IPS-NIHi7 (cell line): ENCODE data around the gene CALN1.
A peak's percentile ranks its signal among the peaks of the same experiment; 100 is the strongest.
"Not testable (repeated sequence)": the region's sequence is repeated elsewhere in the genome, so short reads cannot be mapped to it uniquely, and the experiment has no call there.

ENCODE experiments used
- DNase-seq: peaks from one replicate; pipeline ENCODE4 v3.0.0; 2012; ENCODE audit warnings: mixed read lengths; ENCODE audit errors: extremely low spot score

The CALN1 gene

GRCh38 chr7:72412121-72412618, at the start of gene CALN1:
Gene CALN1, minus strand, starts transcription at chr7:72412338.
- not testable (repeated sequence) for DNase-seq

- DNase-seq: no peak
These were observed 41.3 kb upstream of the CALN1 start for GRCh38 chr7:72453471-72453870.

GRCh38 chr7:72447465-72448204, 35.5 kb upstream of the CALN1 start:
- DNase-seq: no peak

- no peak for DNase-seq
These were observed 34.7 kb upstream of the CALN1 start for GRCh38 chr7:72446591-72447462.

- no peak for DNase-seq
These were observed 34.0 kb upstream of the CALN1 start for GRCh38 chr7:72446131-72446530.

- no peak for DNase-seq
These were observed 33.4 kb upstream of the CALN1 start for GRCh38 chr7:72445580-72445979.

- no peak for DNase-seq
These were observed 32.9 kb upstream of the CALN1 start for GRCh38 chr7:72445075-72445474.

GRCh38 chr7:72444026-72444776, 32.1 kb upstream of the CALN1 start:
- DNase-seq: no peak

GRCh38 chr7:72441791-72442190, 29.7 kb upstream of the CALN1 start:
- no peak for DNase-seq

- DNase-seq: no peak
These were observed 26.4 kb upstream of the CALN1 start for GRCh38 chr7:72438491-72438890.

GRCh38 chr7:72437610-72438009, 25.5 kb upstream of the CALN1 start:
- DNase-seq: no peak

GRCh38 chr7:72437061-72437585, 25.0 kb upstream of the CALN1 start:
- DNase-seq: no peak

GRCh38 chr7:72435925-72436480, 23.9 kb upstream of the CALN1 start:
- DNase-seq: no peak

- DNase-seq: no peak
These were observed 23.2 kb upstream of the CALN1 start for GRCh38 chr7:72435366-72435765.

- peak; percentile 90 for DNase-seq
These were observed 18.4 kb upstream of the CALN1 start for GRCh38 chr7:72430531-72430930.

GRCh38 chr7:72429316-72429715, 17.2 kb upstream of the CALN1 start:
- no peak for DNase-seq

- no peak for DNase-seq
These were observed 4.7 kb upstream of the CALN1 start for GRCh38 chr7:72416846-72417245.

- DNase-seq: no peak
These were observed 3.4 kb upstream of the CALN1 start for GRCh38 chr7:72415586-72415985.

- DNase-seq: no peak
These were observed 1.7 kb upstream of the CALN1 start for GRCh38 chr7:72413886-72414285.

- no peak for DNase-seq
These were observed 1.2 kb upstream of the CALN1 start for GRCh38 chr7:72413290-72413689.

- DNase-seq: no peak
These were observed 719 bp downstream of the CALN1 start for GRCh38 chr7:72411419-72411818.

- no peak for DNase-seq
These were observed 2.5 kb downstream of the CALN1 start for GRCh38 chr7:72409638-72410015.
